Erythroblast (primary cell): ENCODE results near the gene BIRC5.

Source experiments
- DNase-seq, 2 experiments: peaks; one replicate each; lab custom pipeline; 2025; lab: John Stamatoyannopoulos, UW
- GATA1 ChIP-seq: IDR thresholded peaks from 2 replicates; pipeline ENCODE4 v1.6.1; 2011; ENCODE audit warnings: low read depth, mild to moderate bottlenecking, control low read depth, low read length, moderate library complexity
- POLR2A ChIP-seq: IDR thresholded peaks from 2 replicates; pipeline ENCODE4 v1.6.1; 2011; ENCODE audit warnings: mild to moderate bottlenecking, low read length

The BIRC5 gene

DNA sequence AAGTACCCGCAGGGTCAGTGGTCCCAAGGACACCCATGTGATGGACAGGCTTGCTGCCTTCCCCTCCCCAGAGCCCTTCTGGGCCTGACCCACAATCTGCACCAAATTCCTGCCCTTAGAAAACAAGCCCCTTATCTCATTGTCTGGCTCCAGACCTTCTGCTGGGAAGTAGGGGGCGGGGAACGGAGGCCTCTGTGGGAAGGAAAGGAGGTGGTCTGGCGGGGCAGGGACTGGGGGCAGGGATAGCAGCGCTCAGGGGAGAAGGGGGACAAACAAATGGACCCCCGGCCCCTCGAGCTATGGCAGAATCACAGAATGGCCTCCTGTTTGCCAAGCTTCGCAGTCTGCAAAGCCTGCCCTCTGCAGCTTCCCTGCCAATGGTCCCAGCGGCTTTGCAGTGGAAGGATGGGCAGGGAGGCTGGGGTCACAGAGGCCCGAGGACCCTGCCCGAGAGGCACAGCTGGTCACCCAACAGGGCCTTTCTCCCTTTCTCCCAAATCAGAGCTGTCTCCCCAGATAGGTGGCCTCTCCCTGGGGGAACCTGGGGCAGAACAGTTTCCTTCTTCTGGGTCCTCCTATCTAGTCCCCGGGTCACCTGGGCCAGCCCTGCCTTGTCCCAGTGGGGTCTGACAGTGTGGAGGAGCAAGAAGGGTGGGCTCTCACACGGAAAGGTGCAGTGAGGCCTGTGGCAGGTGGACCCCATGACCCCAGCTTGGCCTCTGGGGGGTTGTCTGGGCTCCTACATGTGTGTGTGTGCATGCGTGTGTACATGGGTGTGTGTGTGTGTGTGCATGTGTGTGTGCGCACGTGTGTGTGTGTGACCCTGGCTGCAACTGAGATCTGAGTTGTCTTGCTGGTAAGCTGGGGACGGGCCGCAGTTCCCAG lies 42.9 kb downstream of the BIRC5 start:
- TF ChIP-seq POLR2A (no peak), GATA1 (no peak)
- DNase-seq: no peak

DNA sequence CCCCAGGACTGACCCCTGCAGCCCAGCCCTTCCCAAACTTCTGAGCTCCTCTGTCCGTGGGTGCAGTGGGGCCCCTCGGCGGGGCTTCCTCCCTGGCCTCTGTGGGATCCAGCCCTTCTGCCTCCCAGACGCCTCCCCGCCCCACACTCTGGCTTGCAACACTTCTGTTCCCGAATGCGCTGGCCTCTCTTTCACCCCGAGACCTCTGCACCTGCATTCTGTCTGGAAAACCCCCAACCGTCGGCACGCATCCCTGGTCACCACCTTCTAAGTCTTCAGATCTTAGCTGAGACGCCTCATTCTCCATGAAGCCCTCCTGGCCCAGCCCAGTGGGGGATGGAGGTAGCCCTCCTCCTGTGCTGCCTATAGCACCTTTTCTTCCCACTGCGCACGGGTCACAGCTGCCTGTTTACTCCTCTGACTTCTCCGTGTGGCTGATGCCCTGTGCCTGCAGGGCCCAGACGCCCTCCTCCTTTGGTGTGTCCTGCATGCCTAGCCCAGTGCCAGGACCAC lies 43.8 kb downstream of the BIRC5 start:
- peak; percentile 25 to 48 for DNase-seq
- no peak for TF ChIP-seq POLR2A
- TF ChIP-seq GATA1: no peak

DNA sequence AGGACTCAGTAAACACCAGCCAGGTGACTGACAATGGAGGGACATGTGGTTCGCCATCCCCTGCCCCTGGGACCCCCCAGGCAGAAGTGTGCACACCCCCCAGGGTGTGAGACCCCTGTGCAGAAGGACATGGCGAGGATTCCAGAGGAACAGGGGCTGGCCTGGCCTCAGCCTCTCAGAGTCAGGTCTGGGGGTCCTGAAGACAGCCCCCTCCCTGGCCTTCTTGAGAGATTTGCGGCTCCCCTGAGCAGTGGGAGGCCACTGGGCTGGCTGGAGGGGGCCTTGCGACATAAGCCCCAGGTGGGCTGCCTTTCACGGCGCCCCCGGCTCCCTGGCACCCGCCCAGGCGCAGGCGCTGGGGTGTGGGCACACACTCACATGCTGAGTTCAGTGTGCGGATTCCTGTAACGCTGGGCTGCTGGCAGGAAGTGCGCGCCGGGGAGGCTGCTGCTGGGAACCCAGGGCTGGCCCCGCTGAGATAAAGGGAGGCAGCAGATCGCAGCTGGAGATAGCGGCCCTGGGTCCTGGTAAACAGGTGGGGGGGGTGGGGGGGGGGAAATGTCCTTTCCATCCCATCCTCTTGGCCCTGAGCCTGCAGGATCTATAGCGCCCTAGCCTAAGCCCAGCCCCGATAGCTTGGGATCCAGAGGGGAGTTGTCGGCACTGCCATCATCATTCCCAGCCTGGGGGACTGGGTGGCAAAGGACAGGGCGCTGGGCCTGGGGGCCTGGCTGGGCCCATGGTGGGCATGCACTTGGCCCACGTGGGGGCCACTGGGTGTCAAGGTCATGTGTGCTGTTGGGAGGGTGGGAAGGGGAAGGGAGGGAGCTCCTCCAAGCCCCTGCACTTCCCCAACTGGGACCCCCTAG lies 44.5 kb downstream of the BIRC5 start:
- TF ChIP-seq POLR2A (no peak), GATA1 (no peak)

GRCh38 chr17:78259192-78259554 lies 45.1 kb downstream of the BIRC5 start:
- DNase-seq: no peak
- no peak for TF ChIP-seq POLR2A
- TF ChIP-seq GATA1: no peak

More for the DNA sequence above, 44.5 kb downstream of the BIRC5 start:
- DNase-seq: peak; percentile 82 to 90

- TF ChIP-seq POLR2A: peak; percentile 42
- TF ChIP-seq GATA1: no peak
- DNase-seq: peak; percentile 77 to 82
These were observed 49.1 kb downstream of the BIRC5 start for GRCh38 chr17:78263063-78263735.

- TF ChIP-seq POLR2A: no peak
- no peak for TF ChIP-seq GATA1
- no peak for DNase-seq
These were observed 49.8 kb downstream of the BIRC5 start for GRCh38 chr17:78263736-78264340.

- DNase-seq: no peak
- TF ChIP-seq GATA1: no peak
- TF ChIP-seq POLR2A: no peak
These were observed 50.5 kb downstream of the BIRC5 start for GRCh38 chr17:78264590-78264989.

DNA sequence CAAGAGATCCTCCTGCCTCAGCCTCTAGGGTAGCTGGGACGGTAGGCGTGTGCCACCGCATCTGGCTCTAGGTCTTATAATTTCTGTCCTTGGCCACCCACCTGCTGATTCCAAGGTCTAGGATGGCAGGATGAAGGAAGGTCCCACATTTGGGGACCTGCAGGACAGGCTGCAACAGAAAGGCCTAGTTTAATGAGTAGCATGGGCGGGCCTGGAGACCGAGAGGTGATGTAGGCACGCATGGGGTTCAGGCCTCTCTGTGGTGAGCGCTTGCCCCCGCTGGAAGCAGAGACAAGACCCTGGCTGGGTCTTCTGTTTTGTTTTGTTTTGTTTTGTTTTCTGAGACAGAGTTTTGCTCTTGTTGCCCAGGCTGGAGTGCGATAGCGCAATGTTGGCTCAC lies 51.1 kb downstream of the BIRC5 start:
- DNase-seq: no peak
- TF ChIP-seq POLR2A: no peak
- TF ChIP-seq GATA1: no peak

GRCh38 chr17:78266231-78266631 lies 52.2 kb downstream of the BIRC5 start:
- DNase-seq: no peak
- TF ChIP-seq GATA1 (no peak), POLR2A (no peak)

GRCh38 chr17:78266771-78267170 lies 52.7 kb downstream of the BIRC5 start:
- DNase-seq: no peak
- TF ChIP-seq GATA1: no peak
- no peak for TF ChIP-seq POLR2A

GRCh38 chr17:78267253-78268073 lies 53.4 kb downstream of the BIRC5 start:
- TF ChIP-seq POLR2A (no peak), GATA1 (no peak)
- no peak for DNase-seq
